HG02588 (cell line): ENCODE results near the gene HTT.

Source experiments
- ATAC-seq: cut with Tn5 transposase; IDR thresholded peaks from one replicate; pipeline ENCODE4 v1.9.1; 2021; ENCODE audit warnings: mild to moderate bottlenecking, moderate library complexity; ENCODE audit not compliant: unreplicated experiment

HTT gene

DNA sequence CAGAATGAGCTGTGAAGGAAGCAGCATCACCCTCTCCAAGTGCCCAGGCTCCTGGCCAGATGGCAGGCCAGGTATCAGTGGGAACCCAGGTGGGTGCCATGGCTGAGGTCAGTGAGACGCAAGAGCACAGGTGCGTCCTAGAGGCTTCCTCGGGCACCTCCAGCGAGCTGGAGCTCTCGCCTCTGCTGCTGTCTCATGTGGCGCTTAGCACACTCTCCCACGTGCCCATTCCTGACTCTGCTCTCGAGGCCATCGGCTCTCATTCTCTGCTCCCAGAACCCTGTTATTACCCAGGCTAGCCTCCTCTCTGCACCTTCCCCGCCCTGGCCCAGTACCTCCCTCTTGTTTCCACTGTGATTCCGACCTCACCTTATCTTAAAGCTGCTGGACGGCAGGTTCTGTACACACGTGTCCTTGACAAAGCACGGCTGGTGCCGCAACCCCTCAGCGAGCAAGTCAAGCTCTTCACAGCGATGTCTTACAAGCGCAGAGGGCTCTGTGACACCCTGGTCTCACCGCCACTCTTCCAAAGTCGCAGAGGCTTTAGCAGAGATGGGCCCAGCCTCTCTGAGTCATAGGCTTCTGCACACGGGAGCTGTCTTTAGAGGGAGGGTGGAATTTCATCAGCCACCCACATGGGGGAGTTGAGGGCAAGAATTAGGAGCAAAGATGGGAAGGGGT lies 159.1 kb downstream of the HTT start:
- ATAC-seq = no peak

DNA sequence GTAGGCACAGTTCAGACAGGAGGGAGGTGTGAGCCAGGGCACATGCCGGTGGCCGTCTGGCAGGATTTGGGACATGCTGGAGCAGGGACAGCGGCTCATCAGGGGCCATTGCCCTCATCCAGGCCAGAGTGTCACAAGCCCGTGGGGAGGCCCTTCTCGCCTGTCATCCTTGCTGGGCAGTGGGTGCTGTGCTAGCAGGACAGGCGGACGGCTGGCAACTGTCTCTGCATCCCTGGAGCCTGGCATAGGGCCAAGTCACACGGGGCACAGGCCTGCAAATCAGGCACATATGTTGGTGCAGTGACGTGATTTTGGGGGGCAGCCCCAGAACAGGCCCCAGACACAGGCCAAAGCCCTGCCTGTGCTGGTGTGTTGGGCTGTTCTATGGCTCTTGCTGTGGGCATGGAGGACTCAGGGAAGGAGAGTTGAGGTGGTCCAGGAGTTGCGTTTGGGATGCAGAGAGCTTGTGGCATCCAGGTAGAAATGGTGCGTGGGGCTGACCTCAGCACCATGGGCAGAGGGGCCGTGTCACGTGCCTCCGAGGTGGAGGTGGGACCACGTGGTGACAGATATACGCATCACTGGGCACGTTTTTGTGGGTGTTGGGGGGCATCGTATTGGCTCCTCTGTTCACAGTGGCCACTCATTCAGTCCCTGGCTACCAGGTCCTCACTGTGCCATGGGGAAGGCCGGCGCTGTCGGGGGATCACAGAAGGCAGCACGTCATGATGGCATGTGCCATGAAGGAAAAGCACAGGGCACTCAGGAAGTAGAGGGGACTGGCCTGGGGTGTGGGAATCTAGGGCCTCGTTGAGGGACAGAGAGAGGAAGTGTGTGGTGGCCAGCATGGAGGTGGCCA lies 159.9 kb downstream of the HTT start:
- ATAC-seq = no peak

DNA sequence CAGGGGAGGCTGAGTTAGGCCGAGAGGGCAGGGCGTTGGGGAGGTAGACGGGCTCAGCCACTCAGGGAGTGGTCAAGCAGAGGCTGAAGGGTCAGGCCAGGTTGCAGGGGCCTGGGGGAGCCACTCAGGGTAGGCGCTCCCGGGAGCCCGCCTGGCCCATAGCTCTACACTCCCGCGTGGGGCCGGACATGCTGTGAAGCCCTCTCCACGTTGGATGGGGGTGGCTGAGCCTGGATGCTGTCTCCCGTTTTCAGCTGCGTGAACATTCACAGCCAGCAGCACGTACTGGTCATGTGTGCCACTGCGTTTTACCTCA lies 160.5 kb downstream of the HTT start:
- no peak for ATAC-seq

DNA sequence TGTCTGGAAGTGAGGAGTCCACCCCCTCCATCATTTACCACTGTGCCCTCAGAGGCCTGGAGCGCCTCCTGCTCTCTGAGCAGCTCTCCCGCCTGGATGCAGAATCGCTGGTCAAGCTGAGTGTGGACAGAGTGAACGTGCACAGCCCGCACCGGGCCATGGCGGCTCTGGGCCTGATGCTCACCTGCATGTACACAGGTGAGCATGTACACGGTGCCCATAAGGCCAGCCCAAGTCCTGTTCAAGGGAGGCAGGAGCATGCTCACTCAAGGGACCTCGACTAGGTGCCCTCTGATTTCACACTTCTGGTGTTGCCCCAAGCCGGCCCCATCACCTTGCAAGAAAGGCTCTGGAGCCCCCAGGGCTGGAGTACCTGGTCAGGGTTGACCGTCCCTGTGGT lies 161.1 kb downstream of the HTT start:
- ATAC-seq = no peak

DNA sequence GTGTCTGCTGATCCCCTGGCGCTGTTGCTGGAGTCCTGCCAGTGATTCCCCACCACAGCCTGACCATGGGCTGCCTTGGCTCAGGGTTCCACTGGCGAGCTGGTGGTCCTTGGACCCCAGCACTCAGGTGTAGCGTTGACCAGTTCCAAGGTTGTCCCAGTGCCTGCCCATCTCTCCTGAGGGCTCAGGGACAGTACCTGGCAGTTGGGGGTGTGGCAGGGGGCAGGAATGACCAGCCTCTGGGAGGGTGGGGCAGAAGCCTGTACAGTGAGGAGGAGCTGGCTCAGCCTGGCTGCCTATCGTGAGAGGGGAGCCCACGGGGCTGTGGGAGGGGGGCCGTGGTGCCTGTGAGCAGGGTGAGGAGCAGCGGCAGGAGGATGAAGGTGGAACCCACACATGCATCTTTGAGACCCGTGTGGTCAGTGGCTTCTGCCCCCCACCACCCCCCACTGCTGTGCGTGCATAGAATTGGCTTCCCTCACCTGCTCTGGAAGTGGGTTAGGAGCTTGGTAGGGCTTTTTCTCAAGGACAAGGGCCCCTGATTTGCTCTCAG lies 161.9 kb downstream of the HTT start:
- ATAC-seq = no peak

DNA sequence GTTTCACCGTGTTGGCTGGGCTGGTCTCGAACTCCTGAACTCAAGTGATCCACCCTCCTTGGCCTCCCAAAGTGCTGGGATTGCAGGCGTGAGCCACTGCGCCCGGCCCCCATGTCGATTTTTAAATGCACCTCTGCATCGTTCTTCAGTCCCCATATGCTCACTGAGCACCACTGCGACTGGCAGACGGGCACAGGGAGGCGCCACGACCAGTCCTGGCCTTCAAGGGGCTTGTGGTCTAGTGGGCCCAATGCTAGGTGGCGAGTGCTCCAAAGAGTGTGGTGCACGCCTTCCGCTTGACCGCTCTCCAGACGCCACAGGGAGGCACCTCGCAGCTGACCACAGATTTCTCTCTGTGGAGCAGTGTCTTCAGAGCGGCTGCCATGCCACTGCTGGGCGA lies 162.8 kb downstream of the HTT start:
- ATAC-seq = no peak

DNA sequence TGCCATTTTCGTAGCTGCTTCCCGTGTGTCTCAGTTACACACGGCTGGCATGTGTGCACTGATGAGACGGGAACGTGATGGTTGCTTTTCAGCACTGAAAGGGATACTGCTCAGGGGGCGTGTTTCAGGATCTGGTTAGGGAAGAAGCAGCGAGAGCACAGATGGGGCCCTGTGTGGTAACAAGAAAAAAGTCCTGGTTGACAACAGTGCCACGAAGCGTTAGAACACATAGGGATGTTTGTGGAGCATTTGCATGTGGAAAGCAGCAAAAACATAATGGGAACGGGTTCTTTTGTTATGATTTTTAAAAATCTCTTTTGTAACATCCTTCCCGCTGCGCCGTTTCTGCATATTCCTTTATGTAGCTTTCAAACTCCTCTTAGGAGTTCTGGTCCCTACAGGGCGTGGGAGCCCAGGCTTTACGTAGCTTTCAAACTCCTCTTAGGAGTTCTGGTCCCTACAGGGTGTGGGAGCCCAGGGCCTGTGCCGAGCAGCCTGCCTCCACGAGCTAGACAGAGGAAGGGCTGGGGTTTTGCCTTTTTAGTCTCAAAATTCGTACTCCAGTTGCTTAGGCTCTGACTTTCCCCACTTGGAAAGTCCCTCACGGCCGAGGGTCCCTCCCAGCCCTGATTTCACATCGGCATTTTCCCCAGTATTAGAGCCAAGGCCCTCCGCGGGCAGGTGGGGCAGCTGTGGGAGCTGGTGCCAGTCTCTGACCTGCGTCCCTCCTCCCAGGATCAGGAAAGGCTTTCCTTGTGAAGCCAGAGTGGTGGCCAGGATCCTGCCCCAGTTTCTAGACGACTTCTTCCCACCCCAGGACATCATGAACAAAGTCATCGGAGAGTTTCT lies 163.5 kb downstream of the HTT start:
- ATAC-seq = no peak

DNA sequence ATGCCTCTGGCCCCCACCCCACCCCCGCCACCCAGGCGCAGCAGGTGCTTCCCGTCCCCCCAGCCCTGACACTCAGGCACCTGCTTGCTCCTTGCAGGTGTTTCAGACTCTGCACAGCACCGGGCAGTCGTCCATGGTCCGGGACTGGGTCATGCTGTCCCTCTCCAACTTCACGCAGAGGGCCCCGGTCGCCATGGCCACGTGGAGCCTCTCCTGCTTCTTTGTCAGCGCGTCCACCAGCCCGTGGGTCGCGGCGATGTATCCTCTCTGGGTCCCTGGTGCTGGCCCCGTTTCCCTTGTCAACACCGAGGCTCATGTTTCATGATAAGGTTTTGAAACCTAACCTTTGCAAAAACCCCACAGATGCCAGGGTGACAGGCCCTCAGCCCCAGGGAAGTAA lies 164.2 kb downstream of the HTT start:
- no peak for ATAC-seq

DNA sequence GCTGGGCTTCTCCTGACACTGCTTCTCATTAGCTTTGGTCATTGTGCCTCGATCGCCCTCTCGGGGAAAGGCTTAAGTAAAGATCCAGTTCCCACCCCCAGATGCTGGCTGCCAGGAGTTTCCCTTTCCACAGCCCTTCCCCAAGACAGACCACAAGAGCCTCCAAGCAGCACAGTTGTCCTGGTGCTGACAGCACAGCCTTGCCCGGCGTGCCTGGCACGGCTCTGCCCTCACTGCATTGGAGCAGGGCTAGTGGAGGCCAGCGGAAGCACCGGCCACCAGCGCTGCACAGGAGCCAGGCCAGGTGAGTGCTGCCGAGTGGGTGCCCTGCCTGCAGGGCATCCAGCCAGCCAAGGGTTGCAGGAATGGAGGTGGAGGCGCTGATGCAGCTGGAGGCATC lies 164.8 kb downstream of the HTT start:
- ATAC-seq = no peak

DNA sequence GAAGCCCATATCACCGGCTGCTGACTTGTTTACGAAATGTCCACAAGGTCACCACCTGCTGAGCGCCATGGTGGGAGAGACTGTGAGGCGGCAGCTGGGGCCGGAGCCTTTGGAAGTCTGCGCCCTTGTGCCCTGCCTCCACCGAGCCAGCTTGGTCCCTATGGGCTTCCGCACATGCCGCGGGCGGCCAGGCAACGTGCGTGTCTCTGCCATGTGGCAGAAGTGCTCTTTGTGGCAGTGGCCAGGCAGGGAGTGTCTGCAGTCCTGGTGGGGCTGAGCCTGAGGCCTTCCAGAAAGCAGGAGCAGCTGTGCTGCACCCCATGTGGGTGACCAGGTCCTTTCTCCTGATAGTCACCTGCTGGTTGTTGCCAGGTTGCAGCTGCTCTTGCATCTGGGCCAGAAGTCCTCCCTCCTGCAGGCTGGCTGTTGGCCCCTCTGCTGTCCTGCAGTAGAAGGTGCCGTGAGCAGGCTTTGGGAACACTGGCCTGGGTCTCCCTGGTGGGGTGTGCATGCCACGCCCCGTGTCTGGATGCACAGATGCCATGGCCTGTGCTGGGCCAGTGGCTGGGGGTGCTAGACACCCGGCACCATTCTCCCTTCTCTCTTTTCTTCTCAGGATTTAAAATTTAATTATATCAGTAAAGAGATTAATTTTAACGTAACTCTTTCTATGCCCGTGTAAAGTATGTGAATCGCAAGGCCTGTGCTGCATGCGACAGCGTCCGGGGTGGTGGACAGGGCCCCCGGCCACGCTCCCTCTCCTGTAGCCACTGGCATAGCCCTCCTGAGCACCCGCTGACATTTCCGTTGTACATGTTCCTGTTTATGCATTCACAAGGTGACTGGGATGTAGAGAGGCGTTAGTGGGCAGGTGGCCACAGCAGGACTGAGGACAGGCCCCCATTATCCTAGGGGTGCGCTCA lies 165.8 kb downstream of the HTT start:
- ATAC-seq = no peak

DNA sequence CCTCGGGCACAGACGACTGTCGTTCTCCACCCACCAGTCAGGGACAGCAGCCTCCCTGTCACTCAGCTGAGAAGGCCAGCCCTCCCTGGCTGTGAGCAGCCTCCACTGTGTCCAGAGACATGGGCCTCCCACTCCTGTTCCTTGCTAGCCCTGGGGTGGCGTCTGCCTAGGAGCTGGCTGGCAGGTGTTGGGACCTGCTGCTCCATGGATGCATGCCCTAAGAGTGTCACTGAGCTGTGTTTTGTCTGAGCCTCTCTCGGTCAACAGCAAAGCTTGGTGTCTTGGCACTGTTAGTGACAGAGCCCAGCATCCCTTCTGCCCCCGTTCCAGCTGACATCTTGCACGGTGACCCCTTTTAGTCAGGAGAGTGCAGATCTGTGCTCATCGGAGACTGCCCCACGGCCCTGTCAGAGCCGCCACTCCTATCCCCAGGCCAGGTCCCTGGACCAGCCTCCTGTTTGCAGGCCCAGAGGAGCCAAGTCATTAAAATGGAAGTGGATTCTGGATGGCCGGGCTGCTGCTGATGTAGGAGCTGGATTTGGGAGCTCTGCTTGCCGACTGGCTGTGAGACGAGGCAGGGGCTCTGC lies 166.5 kb downstream of the HTT start:
- no peak for ATAC-seq

DNA sequence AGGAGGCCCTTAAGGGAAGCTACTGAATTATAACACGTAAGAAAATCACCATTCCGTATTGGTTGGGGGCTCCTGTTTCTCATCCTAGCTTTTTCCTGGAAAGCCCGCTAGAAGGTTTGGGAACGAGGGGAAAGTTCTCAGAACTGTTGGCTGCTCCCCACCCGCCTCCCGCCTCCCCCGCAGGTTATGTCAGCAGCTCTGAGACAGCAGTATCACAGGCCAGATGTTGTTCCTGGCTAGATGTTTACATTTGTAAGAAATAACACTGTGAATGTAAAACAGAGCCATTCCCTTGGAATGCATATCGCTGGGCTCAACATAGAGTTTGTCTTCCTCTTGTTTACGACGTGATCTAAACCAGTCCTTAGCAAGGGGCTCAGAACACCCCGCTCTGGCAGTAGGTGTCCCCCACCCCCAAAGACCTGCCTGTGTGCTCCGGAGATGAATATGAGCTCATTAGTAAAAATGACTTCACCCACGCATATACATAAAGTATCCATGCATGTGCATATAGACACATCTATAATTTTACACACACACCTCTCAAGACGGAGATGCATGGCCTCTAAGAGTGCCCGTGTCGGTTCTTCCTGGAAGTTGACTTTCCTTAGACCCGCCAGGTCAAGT lies 167.5 kb downstream of the HTT start:
- ATAC-seq = no peak

DNA sequence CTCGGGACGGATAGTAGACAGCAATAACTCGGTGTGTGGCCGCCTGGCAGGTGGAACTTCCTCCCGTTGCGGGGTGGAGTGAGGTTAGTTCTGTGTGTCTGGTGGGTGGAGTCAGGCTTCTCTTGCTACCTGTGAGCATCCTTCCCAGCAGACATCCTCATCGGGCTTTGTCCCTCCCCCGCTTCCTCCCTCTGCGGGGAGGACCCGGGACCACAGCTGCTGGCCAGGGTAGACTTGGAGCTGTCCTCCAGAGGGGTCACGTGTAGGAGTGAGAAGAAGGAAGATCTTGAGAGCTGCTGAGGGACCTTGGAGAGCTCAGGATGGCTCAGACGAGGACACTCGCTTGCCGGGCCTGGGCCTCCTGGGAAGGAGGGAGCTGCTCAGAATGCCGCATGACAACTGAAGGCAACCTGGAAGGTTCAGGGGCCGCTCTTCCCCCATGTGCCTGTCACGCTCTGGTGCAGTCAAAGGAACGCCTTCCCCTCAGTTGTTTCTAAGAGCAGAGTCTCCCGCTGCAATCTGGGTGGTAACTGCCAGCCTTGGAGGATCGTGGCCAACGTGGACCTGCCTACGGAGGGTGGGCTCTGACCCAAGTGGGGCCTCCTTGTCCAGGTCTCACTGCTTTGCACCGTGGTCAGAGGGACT lies 168.8 kb downstream of the HTT start:
- no peak for ATAC-seq

DNA sequence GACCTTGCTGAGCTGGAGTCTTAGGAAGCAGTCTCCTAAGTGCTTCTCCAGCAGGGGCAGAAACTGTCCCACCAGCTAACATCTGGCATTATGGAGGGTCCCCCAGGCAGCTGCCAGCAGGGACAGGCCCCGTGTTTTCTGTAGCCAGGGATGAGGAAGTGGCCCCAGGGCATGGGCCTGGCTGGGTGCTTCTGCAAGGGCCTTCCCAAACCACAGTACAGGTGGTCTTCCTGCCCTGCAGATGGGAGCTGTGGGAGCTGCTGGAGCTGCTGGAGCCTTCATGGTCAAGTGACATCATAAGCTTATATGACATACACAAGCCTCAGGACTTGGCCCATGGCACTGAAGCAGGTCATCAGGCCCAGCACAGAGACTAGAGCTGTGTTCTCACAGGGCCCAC lies 169.5 kb downstream of the HTT start:
- ATAC-seq = no peak

DNA sequence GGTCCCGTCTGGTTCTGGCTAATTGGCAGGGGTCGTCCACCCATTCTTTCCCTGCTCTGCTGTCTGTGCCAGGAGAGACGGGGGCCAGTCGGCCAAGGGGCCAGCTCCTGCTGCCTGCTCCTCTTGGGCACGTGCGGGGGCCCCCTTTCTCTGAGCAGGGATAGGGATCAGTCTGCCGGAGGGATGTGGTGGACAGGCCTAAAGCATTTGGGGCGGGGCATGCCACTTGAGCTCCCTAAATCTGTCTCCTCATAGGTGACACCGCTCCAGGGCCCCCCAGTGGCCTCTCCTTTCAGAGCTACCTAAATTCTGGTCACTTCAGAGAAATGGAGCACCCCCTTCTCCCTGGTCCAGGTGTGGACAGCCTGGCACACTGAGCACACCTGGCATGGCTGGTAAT lies 170.3 kb downstream of the HTT start:
- no peak for ATAC-seq

DNA sequence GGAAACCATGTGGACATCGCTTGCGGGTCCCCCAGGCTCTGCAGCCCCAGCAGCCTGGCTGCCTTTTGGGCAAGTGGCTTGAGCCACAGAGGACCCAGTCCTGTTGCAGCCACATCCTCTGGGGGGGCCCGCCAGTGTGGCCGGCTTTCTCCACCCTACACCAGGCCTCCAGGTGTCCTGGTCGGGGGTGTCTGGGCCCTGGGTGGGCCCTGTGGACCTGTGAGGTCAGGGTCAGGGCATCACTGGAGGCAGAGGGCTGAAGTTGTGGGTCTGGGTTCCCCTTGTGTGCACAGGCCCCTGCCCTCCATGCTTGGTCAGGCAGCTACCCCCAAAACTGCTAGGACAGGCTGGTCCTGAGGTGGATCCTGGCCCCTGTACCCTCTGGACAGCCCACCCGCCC lies 171.2 kb downstream of the HTT start:
- no peak for ATAC-seq

DNA sequence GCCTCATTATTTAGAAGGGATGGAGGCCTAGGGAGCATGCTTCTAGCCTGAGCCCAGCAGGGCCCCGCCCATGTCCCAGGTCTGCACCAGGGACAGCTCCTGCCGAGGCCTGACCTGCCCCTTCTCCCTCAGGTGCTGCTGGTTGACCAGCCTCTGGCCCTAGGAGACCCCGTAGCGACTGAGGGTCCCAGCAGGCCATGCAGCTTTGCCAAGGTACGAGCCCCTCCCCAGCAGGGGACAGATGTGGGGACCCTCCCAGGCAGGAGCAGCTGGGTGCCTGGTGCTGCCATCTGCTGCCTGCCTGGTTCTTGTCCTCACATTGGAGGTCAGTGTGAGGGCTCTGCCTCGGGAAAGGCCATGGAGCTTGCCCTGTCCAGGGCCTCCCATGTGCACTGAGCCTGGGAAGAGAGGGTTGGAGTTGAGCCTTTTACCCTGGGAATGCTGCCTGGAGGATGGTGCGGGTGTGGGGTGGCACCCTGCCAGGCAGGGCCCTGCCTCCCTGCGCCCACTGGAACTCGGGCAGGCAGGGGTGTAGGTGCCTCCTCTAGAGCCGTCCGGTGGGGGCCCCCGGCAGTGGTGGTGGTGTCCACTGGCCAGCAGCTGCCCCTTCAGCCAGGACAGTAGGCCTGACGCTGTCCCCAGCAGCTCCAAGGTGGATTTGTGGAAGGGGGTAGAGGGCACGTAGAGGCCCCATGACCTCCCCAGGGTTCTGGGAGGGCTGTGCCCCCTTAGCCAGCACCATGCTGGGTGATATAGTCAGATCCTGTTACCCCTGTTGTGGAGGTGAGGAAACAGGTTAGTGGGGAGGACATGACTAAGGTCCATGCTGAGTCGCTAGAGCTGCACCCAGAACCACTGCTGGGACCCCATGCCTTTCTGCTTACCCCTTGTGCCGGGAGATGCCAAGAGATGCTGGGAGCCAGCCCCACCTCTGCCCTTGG lies 172.2 kb downstream of the HTT start:
- no peak for ATAC-seq
